ENCODE results near the gene ZNF79.

DNA sequence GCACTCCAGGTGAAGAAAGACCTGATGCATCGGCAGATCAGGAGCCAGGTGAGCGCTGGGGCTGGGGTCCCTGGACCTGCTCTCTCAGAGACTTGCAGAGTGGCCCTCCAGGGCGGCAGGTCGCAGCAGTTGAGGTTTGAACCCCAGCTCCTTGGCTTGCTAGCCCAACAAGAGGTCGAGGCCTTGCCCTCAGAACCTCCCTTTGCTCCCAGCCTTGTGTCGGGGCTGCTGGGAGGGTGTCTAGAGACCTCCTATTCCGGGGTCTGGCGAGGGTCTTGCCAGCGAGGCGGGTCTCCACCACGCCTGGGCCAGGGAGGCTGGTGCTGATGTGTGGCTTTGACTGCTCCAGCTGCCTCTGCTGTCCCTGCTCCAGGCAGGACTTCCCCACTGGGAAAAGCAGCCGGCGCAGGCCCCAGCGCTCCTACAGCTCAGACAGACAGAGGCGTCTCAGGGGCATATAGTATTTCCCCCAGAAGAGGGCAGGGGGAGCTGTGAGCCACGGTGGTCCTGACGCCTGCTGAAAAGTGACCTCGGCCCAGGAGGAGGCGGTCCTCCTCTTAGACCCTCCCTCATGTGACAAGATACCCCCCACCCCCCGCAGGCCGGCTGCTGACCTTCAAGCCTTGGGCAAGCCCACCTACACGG lies 65.4 kb downstream of the ZNF79 start:
- TF ChIP-seq POLR2AphosphoS5 (IDR thresholded peaks at IDR 0.05): no peak
- TF ChIP-seq POLR2A (IDR thresholded peaks at IDR 0.05): no peak

Measured in suprapubic skin (tissue), 4 donors.